Esophagus squamous epithelium (tissue), 5 donors: ENCODE data around the gene CCDC187. TPM values are rescaled to one million over a fixed set of nuclear protein-coding genes. Genes with fewer than 3 reads are reported as not detected.

Experiments used
- DNase-seq: peaks from one replicate; lab custom pipeline; 2025; lab: John Stamatoyannopoulos, UW
- H3K27ac ChIP-seq, 4 donors: fragments of 200-600 bp; sonication (generic); one replicate each; pipeline ENCODE4 v1.5.1; 2016 to 2019; ENCODE audit warnings: mild to moderate bottlenecking in 1 of 4
- H3K27me3 ChIP-seq, 4 donors: fragments of 200-600 bp; sonication (generic); 1 replicate in 3 of 4; 2 replicates in 1 of 4; pipeline versions ENCODE4 v1.5.1 to v1.6.0; 2017 to 2021; ENCODE audit warnings: antibody characterized with exemption in 1 of 4
- H3K36me3 ChIP-seq, 3 donors: fragments of 200-600 bp; sonication (generic); one replicate each; pipeline ENCODE4 v1.5.1; 2016 to 2019
- H3K4me1 ChIP-seq, 3 donors: fragments of 200-600 bp; sonication (generic); one replicate each; pipeline ENCODE4 v1.5.1; 2017 to 2019
- H3K4me3 ChIP-seq, 4 donors: fragments of 200-600 bp; sonication (generic); 1 replicate in 3 of 4; 2 replicates in 1 of 4; pipeline ENCODE4 v1.5.1; 2016 to 2019; ENCODE audit warnings: mild to moderate bottlenecking in 2 of 4, moderate library complexity in 1 of 4
- H3K9me3 ChIP-seq, 3 donors: fragments of 200-600 bp; sonication (generic); one replicate each; pipeline ENCODE4 v1.5.1; 2016 to 2019
- CTCF ChIP-seq, 6 experiments: fragments of 450-650 bp in 4 of 6; fragments of 200-600 bp in 2 of 6; sonication (generic) in 2 of 6; IDR thresholded peaks; one replicate each; pipeline ENCODE4 v1.5.1; 2016 to 2019; ENCODE audit warnings: antibody characterized with exemption in 6 of 6, mild to moderate bottlenecking in 4 of 6, moderate library complexity in 4 of 6
- POLR2A ChIP-seq, 4 donors: fragments of 450-650 bp; IDR thresholded peaks; one replicate each; pipeline ENCODE4 v1.6.1; 2017; ENCODE audit warnings: antibody characterized with exemption in 4 of 4, mild to moderate bottlenecking in 4 of 4, moderate library complexity in 3 of 4
- WGBS, 2 donors: methylation state at CpG; one replicate each; pipeline ENCODE4 v1.1.5; 2018; 5-methylcytosine and 5-hydroxymethylcytosine counted together
- intact Hi-C: fragments of 100-400 bp; cut with DNase I; formaldehyde crosslinking; loops from one replicate; pipeline ENCODE4 v1.15.0; 2022
- total RNA-seq, 4 donors: library from RNA; depleted of rRNA; stranded (reverse); fragments of >200 nt; gene quantifications; one replicate each; pipeline ENCODE4 v1.1.0, GENCODE V29; 2016
- donor health status: DM: yes; HTN: yes; CAD: no.

The CCDC187 gene
- total RNA-seq, 4 donors from 2014 or later = not detected

- Histone ChIP-seq H3K27ac (no peak overlapping the region), H3K27me3 (peaks cover 0 to 44% (median 0%) of the 10 kb centered on the region in 4 donors), H3K9me3 (no peaks in the 10 kb centered on the region), H3K4me3 (no peak overlapping the region), H3K4me1 (peaks cover 6 to 18% (median 7%) of the 10 kb centered on the region in 3 donors), H3K36me3 (no peaks in the 10 kb centered on the region)
- intact Hi-C loops = no loop called here
- 53 to 76% methylated on average over 4 to 9 of the region's 24 CpGs for WGBS, 2 donors
- TF ChIP-seq POLR2A (IDR thresholded peaks at IDR 0.05) (no peak), CTCF (IDR thresholded peaks at IDR 0.05) (no peak)
- no peak for DNase-seq
Measured at GRCh38 chr9:136264441-136265405, 39.2 kb downstream of the CCDC187 start.

GRCh38 chr9:136264031-136264430, 39.9 kb downstream of the CCDC187 start:
- no peak for TF ChIP-seq POLR2A (IDR thresholded peaks at IDR 0.05)
- no peak for TF ChIP-seq CTCF (IDR thresholded peaks at IDR 0.05)
- Histone ChIP-seq H3K27me3 (peaks cover 0 to 37% (median 0%) of the 10 kb centered on the region in 4 donors), H3K9me3 (no peaks in the 10 kb centered on the region), H3K36me3 (no peaks in the 10 kb centered on the region), H3K4me1 (peaks cover 6 to 18% (median 7%) of the 10 kb centered on the region in 3 donors), H3K4me3 (no peak overlapping the region), H3K27ac (no peak overlapping the region)
- 75 to 83% methylated on average over 5 to 16 of the region's 19 CpGs for WGBS, 2 donors
- no peak for DNase-seq
- intact Hi-C loops = no loop called here

GRCh38 chr9:136262671-136263178, 41.2 kb downstream of the CCDC187 start:
- no peak for DNase-seq
- H3K36me3 ChIP-seq = no peaks in the 10 kb centered on the region
- no peak overlapping the region for H3K4me3 ChIP-seq
- 87 to 88% methylated on average over 4 of the region's 6 CpGs for WGBS, 2 donors
- H3K27me3 ChIP-seq = peaks cover 0 to 34% (median 0%) of the 10 kb centered on the region in 4 donors
- TF ChIP-seq POLR2A (IDR thresholded peaks at IDR 0.05) = no peak
- no peak for TF ChIP-seq CTCF (IDR thresholded peaks at IDR 0.05)
- intact Hi-C loops = no loop called here
- H3K9me3 ChIP-seq = no peaks in the 10 kb centered on the region
- H3K27ac ChIP-seq = no peak overlapping the region
- peaks cover 4 to 11% (median 5%) of the 10 kb centered on the region in 3 donors for H3K4me1 ChIP-seq

GRCh38 chr9:136261686-136262430, 42.0 kb downstream of the CCDC187 start:
- peaks cover 0 to 36% (median 0%) of the 10 kb centered on the region in 4 donors for H3K27me3 ChIP-seq
- intact Hi-C loops = no loop called here
- H3K4me1 ChIP-seq = peaks cover 0 to 3% (median 0%) of the 10 kb centered on the region in 3 donors
- WGBS, 2 donors = 95 to 100% methylated on average over 1 to 4 of the region's 28 CpGs
- no peak overlapping the region for H3K4me3 ChIP-seq
- no peaks in the 10 kb centered on the region for H3K9me3 ChIP-seq
- H3K27ac ChIP-seq = no peak overlapping the region
- no peaks in the 10 kb centered on the region for H3K36me3 ChIP-seq
- DNase-seq = no peak
- no peak for TF ChIP-seq POLR2A (IDR thresholded peaks at IDR 0.05)
- no peak for TF ChIP-seq CTCF (IDR thresholded peaks at IDR 0.05)
